ENCODE results near the gene TOX2.

DNA sequence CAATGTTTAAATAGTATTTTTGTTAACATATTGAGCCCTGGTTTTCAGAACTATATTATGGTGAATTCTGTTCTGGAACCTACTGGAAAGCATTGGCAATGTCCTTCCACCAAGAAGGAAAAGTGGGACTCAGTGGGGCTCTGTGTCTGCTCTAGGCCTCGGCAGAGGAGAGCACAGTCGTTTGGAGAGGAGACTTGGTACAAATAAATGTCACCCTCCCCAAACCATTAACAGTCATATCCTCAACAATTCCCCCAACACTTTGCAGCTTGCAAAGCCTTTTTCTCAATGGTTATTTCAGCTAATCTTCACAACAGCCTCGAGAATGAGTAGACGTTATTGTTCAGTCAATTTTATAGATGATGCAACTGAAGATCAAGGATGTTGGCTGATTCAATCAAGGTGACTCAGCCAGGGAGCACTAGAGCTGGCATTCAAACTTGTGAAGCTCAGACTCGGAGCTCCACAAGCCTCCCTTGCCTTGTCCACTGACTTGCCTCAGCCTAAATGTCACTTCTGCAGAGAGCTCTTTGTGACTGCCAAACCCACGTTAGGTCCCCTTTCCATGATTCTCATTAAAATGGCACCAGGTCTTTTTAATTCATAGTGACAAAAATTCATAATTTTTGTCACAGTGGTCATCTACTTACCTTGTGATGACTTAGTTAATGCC is 60.6 kb downstream of the TOX2 start:
- TF ChIP-seq EP300 (IDR thresholded peaks at IDR 0.05; ENCODE audit: borderline replicate concordance in 1 of 2, low read depth in 2 of 2, low read length in 2 of 2) (no peak), SP4 (IDR thresholded peaks at IDR 0.05; ENCODE audit: low read length) (no peak), POLR2AphosphoS5 (IDR thresholded peaks at IDR 0.05; ENCODE audit: low read depth, low read length) (no peak), POLR2A (IDR thresholded peaks at IDR 0.05; ENCODE audit: control extremely low read depth in 1 of 2, low read depth in 2 of 2, low read length in 2 of 2) (no peak), CHD1 (IDR thresholded peaks at IDR 0.05; ENCODE audit: low read depth, low read length) (no peak), HDAC2 (IDR thresholded peaks at IDR 0.05; ENCODE audit: borderline replicate concordance in 1 of 2, low read depth in 2 of 2, low read length in 2 of 2) (no peak), RNF2 (IDR thresholded peaks at IDR 0.05; ENCODE audit: borderline replicate concordance, low read depth, low read length, missing control alignments, poor library complexity, severe bottlenecking) (no peak), KDM5A (IDR thresholded peaks at IDR 0.05; ENCODE audit: low read length) (no peak), CTBP2 (IDR thresholded peaks at IDR 0.05; ENCODE audit: borderline replicate concordance, insufficient read depth, insufficient read length, low read length) (no peak), EZH2 (IDR thresholded peaks at IDR 0.05; ENCODE audit: low read depth, low read length, severe bottlenecking) (no peak), RAD21 (IDR thresholded peaks at IDR 0.05 in 1 of 2, conservative IDR thresholded peaks at IDR 0.05 in 1 of 2; ENCODE audit: low read depth in 2 of 2, low read length in 2 of 2) (no peak)
- TF ChIP-seq, protein P1, sequence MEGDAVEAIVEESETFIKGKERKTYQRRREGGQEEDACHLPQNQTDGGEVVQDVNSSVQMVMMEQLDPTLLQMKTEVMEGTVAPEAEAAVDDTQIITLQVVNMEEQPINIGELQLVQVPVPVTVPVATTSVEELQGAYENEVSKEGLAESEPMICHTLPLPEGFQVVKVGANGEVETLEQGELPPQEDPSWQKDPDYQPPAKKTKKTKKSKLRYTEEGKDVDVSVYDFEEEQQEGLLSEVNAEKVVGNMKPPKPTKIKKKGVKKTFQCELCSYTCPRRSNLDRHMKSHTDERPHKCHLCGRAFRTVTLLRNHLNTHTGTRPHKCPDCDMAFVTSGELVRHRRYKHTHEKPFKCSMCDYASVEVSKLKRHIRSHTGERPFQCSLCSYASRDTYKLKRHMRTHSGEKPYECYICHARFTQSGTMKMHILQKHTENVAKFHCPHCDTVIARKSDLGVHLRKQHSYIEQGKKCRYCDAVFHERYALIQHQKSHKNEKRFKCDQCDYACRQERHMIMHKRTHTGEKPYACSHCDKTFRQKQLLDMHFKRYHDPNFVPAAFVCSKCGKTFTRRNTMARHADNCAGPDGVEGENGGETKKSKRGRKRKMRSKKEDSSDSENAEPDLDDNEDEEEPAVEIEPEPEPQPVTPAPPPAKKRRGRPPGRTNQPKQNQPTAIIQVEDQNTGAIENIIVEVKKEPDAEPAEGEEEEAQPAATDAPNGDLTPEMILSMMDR (IDR thresholded peaks at IDR 0.05; ENCODE audit: control extremely low read depth in 1 of 3, insufficient read depth in 1 of 3, low read depth in 1 of 3, low read length in 3 of 3), result no peak
- TF ChIP-seq, protein P2, sequence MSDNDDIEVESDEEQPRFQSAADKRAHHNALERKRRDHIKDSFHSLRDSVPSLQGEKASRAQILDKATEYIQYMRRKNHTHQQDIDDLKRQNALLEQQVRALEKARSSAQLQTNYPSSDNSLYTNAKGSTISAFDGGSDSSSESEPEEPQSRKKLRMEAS (IDR thresholded peaks at IDR 0.05), result no peak
- TF ChIP-seq, protein P3, sequence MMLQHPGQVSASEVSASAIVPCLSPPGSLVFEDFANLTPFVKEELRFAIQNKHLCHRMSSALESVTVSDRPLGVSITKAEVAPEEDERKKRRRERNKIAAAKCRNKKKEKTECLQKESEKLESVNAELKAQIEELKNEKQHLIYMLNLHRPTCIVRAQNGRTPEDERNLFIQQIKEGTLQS (IDR thresholded peaks at IDR 0.05; ENCODE audit: insufficient read depth, low read depth, low read length), result no peak

All from H1 (cell line).